HUES48 (cell line): ENCODE results near the gene DIP2C.

ENCODE experiments used
- H3K27ac ChIP-seq: one replicate; pipeline ENCODE4 v1.7.0; 2013; ENCODE audit warnings: low read depth, low read length, inconsistent platforms
- H3K27me3 ChIP-seq: 2 replicates; pipeline ENCODE4 v1.6.1; 2013; ENCODE audit warnings: mild to moderate bottlenecking, low read length; ENCODE audit not compliant: control insufficient read depth, insufficient read depth
- H3K36me3 ChIP-seq: 2 replicates; pipeline ENCODE4 v1.6.1; 2013; ENCODE audit warnings: low read length; ENCODE audit not compliant: control insufficient read depth, insufficient read depth
- H3K4me1 ChIP-seq: 2 replicates; pipeline ENCODE4 v1.6.1; 2013; ENCODE audit warnings: mild to moderate bottlenecking, low read length; ENCODE audit not compliant: control insufficient read depth, insufficient read depth
- H3K4me3 ChIP-seq: 2 replicates; pipeline ENCODE4 v1.5.1; 2013; ENCODE audit warnings: mild to moderate bottlenecking, low read depth, low read length
- H3K9ac ChIP-seq: 2 replicates; pipeline ENCODE4 v1.6.1; 2013; ENCODE audit warnings: mild to moderate bottlenecking, low read depth, low read length, moderate library complexity
- H3K9me3 ChIP-seq: 2 replicates; pipeline ENCODE4 v1.6.1; 2013; ENCODE audit warnings: low read length; ENCODE audit not compliant: control insufficient read depth, insufficient read depth

Gene DIP2C

DNA sequence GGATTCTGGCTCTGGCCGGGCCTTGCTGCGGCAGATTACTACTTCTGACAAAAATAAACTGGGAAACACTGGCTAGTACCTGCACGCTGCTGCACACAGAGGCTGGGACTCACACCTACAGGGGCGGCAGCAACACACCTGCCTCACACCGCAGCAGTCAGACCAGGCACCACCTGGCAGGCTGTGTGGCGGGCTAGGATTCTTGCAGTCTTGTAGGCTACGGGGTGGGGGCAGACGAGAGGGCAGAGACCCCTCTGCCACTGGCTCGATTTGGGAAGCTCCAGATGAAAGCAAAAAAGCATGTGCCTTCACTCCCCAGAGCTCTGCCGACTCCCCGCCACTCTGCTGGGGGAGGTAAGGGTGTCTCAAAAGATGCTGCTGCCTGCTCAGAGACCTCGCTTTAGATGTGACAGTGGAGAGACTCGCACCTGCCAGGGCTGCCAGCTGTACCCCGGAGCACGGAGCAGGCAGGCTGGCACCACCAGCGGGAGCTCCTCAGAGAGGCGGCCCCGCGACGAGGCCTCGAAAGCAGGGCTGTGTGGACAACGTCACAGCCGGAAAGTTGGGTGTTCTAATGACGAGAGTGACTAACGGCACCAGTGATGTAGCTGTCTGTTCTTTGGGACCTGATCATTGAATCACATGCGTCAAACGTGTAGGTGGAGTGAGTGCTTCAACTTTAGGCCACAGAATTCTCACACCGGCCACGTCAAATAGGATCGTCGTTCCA, 303.7 kb downstream of the DIP2C start:
- H3K36me3 ChIP-seq = peaks cover 26% of the 10 kb centered on the region
- H3K27me3 ChIP-seq = no peaks in the 10 kb centered on the region

DNA sequence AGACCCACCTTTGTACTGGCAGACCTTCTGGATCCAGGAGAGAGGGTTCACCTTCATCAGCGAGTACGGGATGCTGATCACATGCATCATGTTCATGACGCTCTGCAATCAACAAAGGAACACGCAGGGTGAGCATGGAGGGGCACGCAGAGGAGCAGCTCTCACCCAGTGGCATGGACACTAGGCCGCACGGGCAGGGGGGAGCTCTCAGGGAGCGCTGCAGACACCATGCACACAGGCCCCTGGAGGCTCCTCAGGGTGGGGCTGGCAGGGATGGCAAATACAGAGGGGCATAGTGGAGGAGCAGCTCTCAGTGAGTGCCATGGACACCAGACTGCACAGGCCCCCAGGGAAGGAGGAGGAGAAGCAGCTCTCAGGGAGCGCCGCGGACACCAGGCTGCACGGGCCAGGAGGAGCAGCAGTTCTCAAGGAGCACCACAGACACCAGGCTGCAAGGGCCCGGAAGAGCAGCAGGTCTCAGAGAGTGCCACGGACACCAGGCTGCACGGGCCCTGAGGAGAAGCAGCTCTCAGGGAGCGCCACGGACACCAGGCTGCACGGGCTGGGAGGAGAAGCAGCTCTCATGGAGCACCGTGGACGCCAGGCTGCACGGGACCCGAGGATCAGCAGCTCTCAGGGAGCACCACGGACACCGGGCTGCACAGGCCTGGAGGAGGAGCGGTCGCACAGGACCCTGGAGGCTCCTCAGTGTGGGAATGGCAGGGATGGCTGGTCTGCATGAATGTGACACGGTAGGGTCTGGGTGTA, 304.7 kb downstream of the DIP2C start:
- H3K27ac ChIP-seq = no peak overlapping the region
- no peak overlapping the region for H3K9ac ChIP-seq
- H3K4me1 ChIP-seq = no peaks in the 10 kb centered on the region
- no peaks in the 10 kb centered on the region for H3K27me3 ChIP-seq
- H3K9me3 ChIP-seq = no peaks in the 10 kb centered on the region
- H3K4me3 ChIP-seq = no peak overlapping the region
- peaks cover 21% of the 10 kb centered on the region for H3K36me3 ChIP-seq

More for the DNA sequence above, 303.7 kb downstream of the DIP2C start:
- Histone ChIP-seq H3K9ac (no peak overlapping the region), H3K4me3 (no peak overlapping the region), H3K4me1 (no peaks in the 10 kb centered on the region), H3K27ac (no peak overlapping the region), H3K9me3 (no peaks in the 10 kb centered on the region)

DNA sequence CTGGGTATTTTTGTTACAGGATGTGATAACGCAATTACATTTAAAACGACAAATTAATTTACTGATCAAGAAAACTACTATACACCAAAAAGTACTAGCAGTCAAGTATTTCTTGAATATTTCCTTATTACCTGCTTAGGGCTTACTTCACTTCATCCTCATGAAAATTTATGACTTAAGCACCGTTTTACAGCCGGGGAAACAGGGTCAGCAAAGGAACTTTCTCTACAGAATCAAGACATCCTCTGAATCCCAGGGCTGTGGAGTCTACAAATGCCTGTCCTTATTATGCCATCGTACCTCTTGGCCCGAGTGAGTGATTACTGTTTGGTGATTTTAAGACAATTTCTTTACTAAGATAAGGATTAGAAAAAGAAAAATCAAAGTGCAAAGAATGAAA, 305.9 kb downstream of the DIP2C start:
- H3K36me3 ChIP-seq = peaks cover 14% of the 10 kb centered on the region; the same call in 1 of the 2 replicates
- no peak overlapping the region for H3K27ac ChIP-seq
- H3K4me1 ChIP-seq = no peaks in the 10 kb centered on the region
- H3K9me3 ChIP-seq = no peaks in the 10 kb centered on the region
- no peak overlapping the region for H3K4me3 ChIP-seq
- no peaks in the 10 kb centered on the region for H3K27me3 ChIP-seq
- no peak overlapping the region for H3K9ac ChIP-seq

DNA sequence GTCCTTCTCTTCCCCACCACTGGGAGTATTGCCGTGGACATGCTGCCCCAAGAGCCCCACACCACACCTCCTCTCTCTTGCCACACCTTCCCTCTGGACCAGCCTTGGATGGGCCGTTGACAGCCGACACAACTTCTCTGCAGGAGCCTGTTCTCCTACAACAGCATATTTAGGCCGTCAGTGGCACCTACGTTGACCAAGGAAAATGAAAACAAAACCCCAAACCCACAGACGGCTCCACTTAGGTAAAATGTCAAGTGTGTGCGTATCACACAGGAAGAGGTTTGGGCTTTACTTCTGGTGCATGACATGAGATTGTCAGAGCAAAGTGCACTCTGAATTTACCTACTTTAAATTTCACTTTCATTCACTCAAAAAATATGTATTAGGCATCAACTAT, 307.7 kb downstream of the DIP2C start:
- Histone ChIP-seq H3K27me3 (no peaks in the 10 kb centered on the region), H3K4me1 (no peaks in the 10 kb centered on the region), H3K36me3 (peaks cover 10% of the 10 kb centered on the region; the same call in 1 of the 2 replicates), H3K9me3 (no peaks in the 10 kb centered on the region), H3K27ac (no peak overlapping the region), H3K9ac (no peak overlapping the region), H3K4me3 (no peak overlapping the region)

DNA sequence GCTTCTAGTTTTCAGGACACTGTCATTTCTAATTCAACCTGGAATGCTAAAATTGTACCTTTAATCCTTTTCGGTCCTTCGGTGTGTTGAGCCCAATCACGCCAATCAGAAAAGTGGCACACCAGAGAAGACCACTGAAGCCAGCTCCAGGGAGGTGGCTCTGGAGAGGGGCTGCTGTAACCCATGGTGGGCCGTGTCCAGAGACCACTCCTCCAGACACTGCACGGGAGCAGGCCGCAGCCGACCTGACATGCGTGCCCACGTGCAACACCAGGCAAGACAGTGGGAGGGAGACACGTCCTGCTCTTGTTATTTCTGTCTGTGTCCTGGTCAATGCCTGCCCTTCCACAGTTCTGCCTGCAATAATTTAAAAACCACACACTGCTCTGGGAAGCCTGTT, 308.1 kb downstream of the DIP2C start:
- Histone ChIP-seq H3K27me3 (no peaks in the 10 kb centered on the region), H3K4me3 (no peak overlapping the region), H3K4me1 (no peaks in the 10 kb centered on the region), H3K27ac (no peak overlapping the region), H3K36me3 (peaks cover 7% of the 10 kb centered on the region; the same call in 1 of the 2 replicates), H3K9me3 (no peaks in the 10 kb centered on the region), H3K9ac (no peak overlapping the region)

- H3K4me1 ChIP-seq = no peaks in the 10 kb centered on the region
- H3K36me3 ChIP-seq = peaks cover 7% of the 10 kb centered on the region; the same call in 1 of the 2 replicates
- H3K27me3 ChIP-seq = no peaks in the 10 kb centered on the region
Observed at GRCh38 chr10:380313-380940, 309.0 kb downstream of the DIP2C start.

DNA sequence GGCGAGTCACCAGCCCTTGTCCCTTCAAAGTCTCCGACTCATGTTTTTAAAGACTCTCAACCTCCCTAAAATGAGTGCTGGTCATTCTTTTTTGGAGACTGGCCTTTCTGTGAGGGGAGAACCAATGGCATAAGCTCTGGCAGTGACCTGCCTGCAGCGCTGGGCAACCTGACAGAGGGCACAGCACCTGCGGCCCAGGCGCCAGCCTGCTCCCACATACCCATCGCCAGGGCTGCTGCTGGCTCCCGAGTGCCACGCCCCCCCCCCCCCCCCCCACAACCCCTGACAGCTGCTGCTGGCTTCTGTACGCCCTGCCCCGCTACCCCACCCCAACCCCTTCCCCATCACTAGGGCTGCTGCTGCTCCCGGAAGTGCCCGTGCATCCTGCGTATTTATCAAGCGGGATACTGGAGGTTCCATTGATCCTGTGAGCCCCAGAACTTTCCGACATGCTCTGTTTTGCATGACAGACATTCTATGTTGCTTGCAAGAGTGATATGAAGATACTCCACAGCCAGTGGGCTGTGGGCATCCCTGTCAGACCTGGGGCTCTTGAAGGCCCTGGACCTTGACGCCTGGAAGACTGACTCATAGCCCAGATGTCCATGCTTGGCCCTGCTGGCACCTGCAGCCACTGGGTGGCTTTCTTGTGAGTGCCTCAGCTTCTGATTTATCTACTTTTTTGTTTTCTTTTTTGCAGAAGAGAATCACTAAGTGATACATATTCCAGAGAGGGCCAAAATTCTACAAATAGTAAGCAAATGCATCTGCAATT, 310.4 kb downstream of the DIP2C start:
- Histone ChIP-seq H3K4me3 (no peak overlapping the region), H3K27me3 (no peaks in the 10 kb centered on the region), H3K9me3 (no peaks in the 10 kb centered on the region), H3K27ac (no peak overlapping the region), H3K36me3 (peaks cover 13% of the 10 kb centered on the region), H3K4me1 (no peaks in the 10 kb centered on the region), H3K9ac (no peak overlapping the region)

More at GRCh38 chr10:380313-380940, 309.0 kb downstream of the DIP2C start:
- Histone ChIP-seq H3K27ac (no peak overlapping the region), H3K9ac (no peak overlapping the region), H3K4me3 (no peak overlapping the region), H3K9me3 (no peaks in the 10 kb centered on the region)

- Histone ChIP-seq H3K27me3 (no peaks in the 10 kb centered on the region), H3K4me1 (peaks cover 4% of the 10 kb centered on the region; the same call in 1 of the 2 replicates), H3K9me3 (no peaks in the 10 kb centered on the region), H3K36me3 (peaks cover 10% of the 10 kb centered on the region), H3K27ac (no peak overlapping the region), H3K4me3 (no peak overlapping the region), H3K9ac (no peak overlapping the region)
Observed at GRCh38 chr10:378230-378929, 311.1 kb downstream of the DIP2C start.

DNA sequence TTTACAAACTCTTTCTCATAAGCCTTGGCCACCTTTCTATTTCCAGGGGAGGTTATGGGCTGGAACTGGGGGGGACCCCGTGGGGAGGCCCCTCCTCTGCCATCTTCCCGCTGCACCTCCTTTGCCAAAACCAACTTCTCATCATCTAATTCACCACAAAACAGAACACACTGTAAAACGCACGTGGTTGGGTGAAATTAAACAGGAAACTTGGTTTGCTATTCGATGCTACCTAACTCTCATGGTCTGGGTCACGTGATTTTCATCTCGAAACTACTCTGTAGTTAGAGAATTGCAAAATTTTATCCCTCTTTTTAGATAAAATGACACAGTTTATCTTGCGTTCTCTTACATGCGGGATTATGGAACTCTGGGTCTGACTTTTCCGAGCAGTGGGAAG, 312.2 kb downstream of the DIP2C start:
- Histone ChIP-seq H3K4me1 (peaks cover 4% of the 10 kb centered on the region; the same call in 1 of the 2 replicates), H3K9me3 (no peaks in the 10 kb centered on the region), H3K36me3 (peaks cover 7% of the 10 kb centered on the region), H3K27ac (no peak overlapping the region), H3K27me3 (no peaks in the 10 kb centered on the region), H3K9ac (no peak overlapping the region), H3K4me3 (no peak overlapping the region)
